HG03469 (cell line): ENCODE data around the gene RGS13.

Source experiments
- ATAC-seq: cut with Tn5 transposase; IDR thresholded peaks from one replicate; pipeline ENCODE4 v1.9.1; 2021; ENCODE audit warnings: mild to moderate bottlenecking, moderate library complexity, moderate number of reproducible peaks; ENCODE audit not compliant: unreplicated experiment

The RGS13 gene

DNA sequence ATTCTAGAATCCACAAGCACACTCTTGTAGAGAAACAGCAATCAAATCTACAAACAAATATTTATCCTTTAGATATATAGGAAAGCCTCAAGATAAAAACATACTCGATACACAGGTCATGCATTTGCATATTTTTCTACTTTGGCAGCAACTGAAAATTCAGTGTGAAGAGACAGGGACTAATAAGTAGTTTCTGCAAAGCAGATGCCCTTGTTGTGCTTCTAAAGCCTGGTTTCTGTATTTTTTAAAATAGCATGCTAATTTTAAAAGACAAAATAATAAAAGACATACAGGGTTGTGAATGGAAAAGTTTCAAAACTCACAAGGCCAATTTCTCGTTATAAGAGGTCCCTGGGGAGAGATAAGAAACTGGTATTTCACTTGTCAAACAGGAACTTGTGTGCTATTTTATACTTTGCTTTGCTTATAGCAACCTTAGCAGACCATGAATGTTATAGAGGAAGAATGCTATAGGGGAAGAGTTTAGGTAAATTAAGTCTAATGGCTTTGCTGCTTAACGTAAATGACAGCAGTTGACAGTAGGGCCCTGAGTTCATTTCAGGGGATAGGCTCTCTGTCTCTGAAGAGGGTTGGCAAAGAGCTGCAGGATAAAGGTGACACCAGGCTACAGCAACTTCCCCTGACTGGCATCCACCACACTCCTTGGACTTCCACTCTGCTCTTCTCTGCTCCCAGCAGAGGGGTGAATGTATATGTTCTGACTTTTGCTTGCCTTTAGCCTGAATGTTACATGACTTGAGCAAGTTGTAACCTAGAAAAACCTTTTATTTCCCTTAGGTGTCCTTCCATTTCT lies 9.4 kb upstream of the RGS13 start:
- peak; percentile 85 for ATAC-seq

GRCh38 chr1:192627901-192628300 lies 8.0 kb upstream of the RGS13 start:
- ATAC-seq, result peak; percentile 30

- no peak for ATAC-seq
Measured at GRCh38 chr1:192628396-192629057, 7.4 kb upstream of the RGS13 start.

DNA sequence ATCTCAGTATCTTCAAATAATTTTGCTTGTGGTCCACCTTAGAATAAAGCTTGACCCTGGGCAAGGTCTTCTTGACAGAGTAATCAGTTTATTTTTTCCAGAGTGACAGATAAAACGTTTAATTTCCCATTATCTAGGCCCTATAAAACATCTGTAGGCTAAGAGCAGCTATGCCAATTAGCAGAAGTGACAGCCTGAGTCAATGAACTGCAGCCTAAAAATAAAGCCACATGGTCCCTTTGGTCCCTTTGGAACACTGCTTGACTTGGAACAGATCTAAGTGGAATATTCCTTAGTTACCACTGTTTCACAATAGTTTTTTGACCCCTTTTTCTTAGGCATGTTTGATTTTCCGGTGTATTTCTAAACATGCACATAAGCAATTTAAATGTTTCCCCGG lies 6.3 kb upstream of the RGS13 start:
- no peak for ATAC-seq

GRCh38 chr1:192630521-192631287 lies 5.2 kb upstream of the RGS13 start:
- ATAC-seq, result no peak

DNA sequence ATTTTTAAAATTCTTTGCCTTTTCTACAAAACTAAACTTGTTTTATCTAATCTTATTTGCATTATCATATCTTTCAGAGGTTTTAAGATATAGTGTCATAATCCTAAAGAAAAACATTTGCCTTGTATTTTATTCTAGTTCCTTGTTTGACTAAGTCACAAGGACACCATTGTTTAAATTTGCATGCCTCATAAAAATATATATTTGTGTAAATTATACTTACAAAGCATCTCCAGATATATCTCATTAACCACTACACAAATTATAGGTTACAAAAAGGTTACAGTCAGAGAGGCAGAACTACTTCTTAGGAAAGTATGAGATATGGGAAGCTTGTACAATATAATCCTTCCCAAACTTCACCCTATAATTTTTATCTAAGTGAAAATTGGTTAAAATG lies 4.2 kb upstream of the RGS13 start:
- no peak for ATAC-seq

DNA sequence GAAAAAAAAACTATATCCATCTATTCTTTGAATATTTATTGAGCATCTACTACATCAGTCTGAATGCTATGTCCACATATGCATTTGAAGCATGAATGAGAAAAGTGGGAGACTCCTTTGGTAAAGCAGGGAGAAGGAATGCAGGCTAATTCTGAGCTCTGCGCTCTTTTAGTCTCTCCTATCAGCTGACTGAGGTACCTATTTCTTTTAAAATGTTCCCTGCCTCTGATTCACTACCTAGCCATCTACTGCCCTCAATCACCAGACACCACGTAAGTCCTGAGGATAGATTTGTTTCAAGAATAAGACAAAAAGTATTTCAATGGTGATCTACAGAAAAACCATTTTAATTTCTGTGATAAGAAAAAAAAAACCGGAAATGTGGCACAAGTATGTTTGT lies 3.8 kb upstream of the RGS13 start:
- no peak for ATAC-seq

DNA sequence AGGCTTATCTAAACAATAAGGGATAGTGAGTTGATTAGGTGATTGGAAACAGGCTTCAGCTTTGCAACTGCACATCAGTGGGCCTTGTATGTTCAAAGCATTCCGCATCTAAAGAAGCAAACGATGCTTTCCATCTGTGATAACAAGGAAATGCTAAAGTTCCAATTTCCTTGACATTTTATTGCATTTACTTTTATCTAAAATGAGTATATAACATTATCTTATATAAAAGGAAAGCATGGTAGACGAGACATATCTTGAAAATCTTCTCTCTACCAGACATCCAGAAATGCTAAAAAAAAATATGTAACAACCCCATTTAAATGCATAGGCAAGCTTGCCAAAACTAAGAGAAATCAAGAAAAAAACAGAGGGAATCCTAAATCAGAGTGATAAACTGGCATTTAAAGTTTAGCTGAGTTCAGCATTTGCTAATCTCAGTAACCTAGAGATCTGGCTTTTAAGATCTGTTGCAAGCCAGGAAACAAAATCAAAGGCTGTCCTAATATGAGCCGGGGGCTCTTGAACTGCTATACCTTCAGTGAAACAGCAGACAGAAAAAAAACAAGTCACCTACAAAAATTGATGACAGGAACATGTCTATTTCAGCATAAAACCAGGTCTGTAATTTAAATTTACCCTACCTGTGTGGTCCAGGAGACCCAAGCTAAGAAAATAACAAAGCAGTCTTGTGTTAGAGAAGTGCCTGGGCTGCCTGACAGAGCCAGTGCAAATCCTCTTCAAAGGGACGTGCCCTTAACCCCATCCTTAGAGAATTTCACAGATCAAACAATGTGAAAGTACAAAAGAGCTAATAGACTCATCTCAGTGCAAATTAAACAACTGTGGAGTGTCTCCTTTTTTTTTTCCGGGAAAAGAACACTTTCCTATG lies 3.1 kb upstream of the RGS13 start:
- ATAC-seq, result no peak

DNA sequence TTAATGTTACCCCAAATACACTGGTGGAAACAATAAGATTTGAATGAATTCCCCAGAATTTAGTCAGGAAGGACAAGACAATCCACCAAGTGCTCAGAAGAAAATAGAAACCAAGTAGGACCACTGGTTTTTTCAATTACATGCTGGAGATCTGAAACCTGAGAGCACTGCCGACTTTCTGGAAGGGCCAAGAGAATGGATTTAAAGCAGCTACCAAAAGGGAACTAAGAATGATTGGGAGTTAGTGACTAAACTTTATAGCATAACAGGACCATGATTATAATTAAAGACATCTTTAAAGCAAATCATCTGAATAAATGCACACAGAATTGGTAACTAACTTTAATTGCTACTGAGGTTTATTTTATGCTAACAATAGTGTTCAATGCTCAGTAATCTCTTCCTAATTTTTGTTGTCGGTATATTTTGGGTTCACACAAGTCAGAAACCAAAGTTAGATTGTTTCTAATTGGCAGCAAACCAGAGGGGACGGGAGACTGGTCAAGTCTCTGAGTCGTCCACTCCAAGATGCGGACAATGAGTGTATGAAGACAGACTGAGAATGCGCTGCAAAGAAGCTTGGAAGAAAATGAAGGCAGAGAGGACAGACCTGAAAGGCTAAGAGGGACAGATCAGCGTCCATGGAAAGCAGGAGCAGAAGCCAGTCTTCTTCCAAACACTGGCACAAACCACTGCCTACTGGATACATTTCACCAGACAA lies 2.3 kb upstream of the RGS13 start:
- no peak for ATAC-seq

DNA sequence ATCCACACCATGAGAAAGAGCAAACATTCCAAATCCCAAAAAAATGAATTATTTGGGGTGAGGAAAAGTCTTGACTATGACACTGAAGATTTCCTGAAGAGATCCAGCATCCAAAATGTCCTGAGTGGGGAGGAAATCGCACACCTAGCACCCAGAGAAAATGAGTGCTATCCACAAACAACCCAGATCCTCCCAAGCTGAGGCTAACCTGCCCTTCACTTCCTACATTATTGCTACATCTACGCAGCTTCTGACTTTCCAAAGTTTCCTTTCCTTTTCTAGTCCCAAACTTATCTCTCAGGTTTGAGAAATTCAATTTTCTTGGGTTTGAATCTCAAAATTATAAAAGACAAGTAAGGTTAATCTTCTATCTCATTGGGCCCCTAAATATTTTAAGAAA lies 906 bp upstream of the RGS13 start:
- ATAC-seq, result no peak

DNA sequence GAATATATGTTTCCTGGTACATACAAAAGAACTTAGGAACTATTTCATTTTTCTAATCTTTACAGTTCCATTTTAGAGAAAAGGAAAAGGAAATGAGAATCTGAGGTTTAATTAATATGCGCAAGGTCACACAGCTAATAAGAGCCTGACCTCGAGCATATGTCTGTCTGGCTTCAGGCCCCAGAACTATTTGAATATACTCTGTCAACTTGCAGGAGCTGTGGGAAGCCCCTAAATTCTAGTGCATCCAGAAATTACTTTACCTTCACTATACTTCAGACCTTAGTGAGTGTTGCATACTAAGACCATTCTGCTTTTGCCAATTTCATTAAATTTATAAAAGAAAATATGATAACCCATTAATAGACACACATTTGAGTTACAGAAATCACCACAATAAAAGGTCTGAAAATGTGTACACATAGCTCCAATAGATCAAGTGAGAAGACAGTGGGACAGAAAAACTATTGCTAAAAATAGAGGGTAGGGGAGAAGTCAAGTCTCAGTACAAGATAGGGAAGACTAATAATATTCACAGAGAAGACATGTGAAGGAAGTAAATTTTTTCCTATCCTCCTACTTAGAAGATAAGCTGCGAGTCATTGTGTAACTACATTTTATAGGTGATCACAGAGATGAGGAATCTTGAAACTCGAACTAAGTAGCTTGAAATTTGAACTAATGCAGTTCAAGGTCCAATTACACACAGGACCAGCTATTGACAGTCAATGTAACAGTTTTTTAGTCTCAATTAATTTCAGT lies 3.8 kb downstream of the RGS13 start:
- ATAC-seq, result peak; percentile 91

DNA sequence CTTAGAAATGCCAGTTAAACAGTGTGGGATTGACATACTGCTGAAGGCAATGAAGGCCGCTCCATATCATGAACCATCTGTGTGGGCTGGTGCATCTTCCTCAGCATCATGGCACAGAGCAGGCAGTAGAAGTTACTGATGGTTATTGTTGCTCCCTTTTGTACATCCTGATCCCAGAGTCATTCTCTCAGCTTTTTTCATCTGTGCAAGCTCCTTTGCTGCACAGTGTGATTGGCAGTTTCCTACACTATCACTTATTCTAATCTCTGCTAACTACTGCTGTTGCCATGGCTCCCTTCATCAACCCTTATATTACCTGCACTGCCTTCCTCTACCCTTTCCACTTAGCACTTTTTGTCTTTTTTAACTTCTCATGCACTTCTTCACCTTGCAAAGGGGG lies 16.2 kb downstream of the RGS13 start:
- no peak for ATAC-seq

DNA sequence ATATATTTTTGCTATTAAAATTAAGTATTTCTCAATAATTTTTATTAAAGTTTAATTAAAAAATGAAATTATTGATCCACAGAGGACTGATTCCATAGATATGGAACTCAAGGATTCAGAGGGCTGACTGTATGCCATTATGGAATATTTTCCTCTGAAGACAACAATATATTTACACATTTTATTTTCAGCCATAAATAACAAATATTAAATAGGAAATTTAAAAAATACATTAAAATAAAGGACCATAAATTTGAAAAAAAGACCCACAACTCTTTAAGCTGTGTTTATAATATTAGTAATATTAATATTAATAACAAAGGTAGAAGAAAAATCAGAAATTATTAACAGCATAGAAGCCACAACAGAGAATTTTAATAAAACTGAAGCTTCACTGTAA lies 18.2 kb downstream of the RGS13 start:
- no peak for ATAC-seq

DNA sequence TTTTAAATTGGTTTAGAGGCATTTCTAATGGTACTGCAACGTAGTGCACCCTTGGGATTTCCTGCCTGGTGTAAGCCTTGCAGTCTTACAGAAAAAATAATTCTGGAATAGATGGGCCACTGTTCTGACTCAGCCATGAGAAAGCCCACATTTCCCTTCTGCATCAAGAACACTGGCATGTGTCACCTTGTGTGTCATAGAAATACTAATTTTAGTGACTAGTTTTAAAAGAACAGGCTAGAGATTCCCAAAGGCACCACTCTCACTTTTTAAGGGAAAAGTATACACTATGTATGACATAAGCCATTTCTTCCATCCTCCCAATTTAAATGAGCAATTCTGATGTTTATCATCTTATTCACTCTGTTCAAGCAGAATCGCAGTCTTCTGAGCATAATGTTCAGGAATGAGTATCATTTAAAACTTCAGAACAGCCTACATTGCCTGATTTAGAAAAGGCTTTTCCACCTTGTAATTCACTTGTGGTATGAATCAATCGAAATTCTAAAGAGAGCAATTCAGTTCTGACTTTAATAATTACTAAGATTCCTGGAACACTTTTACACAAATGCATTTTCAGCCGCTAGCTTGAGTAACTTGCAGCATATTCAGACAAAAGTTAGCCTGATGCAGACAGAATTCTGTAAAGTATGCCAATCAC lies 18.8 kb downstream of the RGS13 start:
- no peak for ATAC-seq

DNA sequence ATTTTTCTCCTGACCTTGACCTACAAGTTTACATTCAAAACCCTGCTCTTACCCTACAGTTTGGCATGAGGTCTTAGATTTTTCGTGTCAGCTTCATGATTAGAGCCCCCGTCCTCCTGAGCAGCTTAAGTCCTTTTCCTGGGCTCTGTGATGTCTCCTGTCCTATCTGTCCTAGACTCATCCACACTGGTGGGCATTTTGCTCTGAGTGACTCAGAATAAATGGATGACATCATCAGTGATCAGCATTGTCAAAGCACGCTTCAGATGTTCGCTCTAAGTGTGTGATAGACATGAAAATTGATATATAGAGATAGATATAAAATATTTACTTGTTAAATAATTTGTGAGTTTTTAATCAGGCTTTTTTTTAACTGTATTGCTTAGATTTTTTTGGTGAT lies 21.8 kb downstream of the RGS13 start:
- ATAC-seq, result no peak

DNA sequence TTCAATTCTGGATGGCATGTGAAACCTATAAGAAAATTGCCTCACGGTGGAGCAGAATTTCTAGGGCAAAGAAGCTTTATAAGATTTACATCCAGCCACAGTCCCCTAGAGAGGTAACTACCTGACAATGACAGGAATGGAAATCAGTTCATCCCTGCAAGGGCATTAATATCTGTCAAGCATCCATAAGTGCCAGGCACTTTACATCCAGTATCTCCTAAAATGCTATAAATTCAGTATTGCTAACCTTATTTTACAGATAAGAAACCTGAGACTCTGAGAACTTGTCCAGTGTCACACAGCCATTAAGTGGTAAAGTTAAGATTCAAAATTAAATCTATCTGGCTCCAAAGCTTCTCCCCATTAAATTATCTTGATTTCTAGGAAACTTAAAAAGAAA lies 22.3 kb downstream of the RGS13 start:
- ATAC-seq, result no peak

DNA sequence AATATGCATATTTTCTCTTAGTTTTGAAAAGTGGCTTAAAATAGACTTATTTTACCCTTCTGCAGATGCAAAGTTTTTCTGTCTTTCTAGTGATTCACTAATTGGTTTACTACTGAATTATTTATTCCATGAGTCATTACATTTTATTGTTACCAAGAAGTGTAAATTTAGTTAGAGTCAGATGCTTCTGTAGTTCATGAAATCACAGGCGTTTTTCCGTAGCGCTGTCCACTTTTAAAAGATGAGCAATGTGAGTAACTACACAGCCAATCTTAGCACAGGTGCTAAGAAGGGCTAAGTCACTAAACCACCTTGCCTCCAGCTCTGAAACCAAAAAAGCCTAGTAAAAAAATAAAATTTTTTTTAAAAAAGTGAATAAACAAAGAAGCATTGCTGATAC lies 24.7 kb downstream of the RGS13 start:
- ATAC-seq, result no peak

- ATAC-seq, result no peak
Measured at GRCh38 chr1:192668409-192668983, 32.5 kb downstream of the RGS13 start.

DNA sequence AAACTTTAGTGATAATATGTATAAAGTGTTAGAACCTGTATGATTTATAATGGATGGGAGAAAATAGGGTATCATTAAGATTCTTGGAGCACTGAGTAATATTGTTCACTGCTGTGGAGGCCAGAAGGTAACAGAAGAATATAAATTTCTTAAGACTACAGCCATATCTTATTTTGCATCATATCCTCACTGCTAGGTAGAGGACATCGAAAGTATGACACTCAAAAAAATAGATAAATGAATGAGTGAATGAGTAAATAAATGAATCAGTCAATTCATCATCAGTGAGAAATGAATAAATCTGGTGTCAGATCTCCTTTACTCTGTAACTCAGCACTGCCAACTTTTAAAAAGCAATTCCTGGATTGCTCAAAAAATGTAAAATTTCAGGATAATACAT lies 33.2 kb downstream of the RGS13 start:
- no peak for ATAC-seq
